OCI-LY1 (cell line): Measurements from ENCODE around the gene GFPT2.

Source experiments
- CTCF ChIP-seq: fragments of 200-600 bp; sonication (generic), shearing (Covaris generic); IDR thresholded peaks from 2 replicates; pipeline ENCODE4 v1.5.1; 2017; ENCODE audit warnings: mild to moderate bottlenecking, antibody characterized with exemption, low read length, moderate library complexity, mixed read lengths
- EZH2 ChIP-seq: fragments of 200-600 bp; sonication (generic), shearing (Covaris generic); IDR thresholded peaks from 2 replicates; pipeline ENCODE4 v1.8.0; 2017; ENCODE audit warnings: borderline replicate concordance, mixed run types, mild to moderate bottlenecking, antibody characterized with exemption, low read length, moderate library complexity, mixed read lengths

GRCh38 chr5:180353980-180354452 is 880 bp upstream of the GFPT2 start:
- TF ChIP-seq CTCF (no peak), EZH2 (no peak)
